ENCODE results near the gene TBL1Y. TPM values are rescaled to one million over a fixed set of nuclear protein-coding genes. Genes with fewer than 3 reads are reported as not detected.

Gene TBL1Y
- total RNA-seq, 2 donors from 2014 or later: not detected

DNA sequence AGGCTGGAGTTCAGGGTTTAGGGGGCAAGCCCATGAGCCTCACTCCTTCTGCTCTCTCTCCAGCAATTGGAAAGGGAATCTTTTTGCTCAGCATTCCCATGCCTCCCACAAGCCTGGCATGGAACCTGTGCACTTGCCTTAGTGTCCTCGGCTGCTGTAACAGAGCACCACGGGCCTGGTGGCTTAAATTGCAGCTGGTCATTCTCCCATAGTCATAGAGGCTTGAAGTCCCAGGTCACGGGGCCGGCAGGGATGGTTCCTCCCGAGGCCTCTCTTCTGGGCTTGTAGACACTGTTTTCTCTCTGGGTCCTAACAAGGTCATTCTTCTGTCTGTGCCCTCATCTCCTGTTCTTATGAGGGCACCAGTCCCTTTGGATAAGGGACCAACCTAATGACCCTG is 57.2 kb downstream of the TBL1Y start:
- intact Hi-C loops (cut with DNase I): no loop called here
- DNase-seq (ENCODE audit: low spot score): no peak

DNA sequence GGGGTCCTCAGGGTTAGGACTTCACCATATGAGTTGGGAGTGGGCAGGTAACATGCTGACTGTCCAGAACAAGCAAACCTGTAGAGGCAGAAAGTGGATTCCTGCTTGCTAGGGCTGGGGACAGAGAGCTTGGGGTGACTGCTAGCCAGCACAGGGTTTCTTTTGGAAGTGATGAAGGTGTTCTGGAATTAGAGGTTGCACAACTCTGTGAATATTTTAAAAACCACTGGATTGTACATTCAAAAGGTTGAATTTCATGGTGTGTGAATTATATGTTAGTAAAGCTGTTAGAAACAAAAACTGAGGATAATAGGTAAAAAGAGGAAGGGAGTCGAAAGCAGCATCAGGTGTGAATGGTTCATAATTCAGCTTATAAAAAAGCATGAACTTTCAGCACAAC is 57.7 kb downstream of the TBL1Y start:
- DNase-seq (ENCODE audit: low spot score): no peak
- intact Hi-C loops (cut with DNase I): no loop called here

GRCh38 chrY:6972271-6972887 is 61.9 kb downstream of the TBL1Y start:
- intact Hi-C loops (cut with DNase I): no loop called here
- DNase-seq (ENCODE audit: low spot score): no peak

- DNase-seq (ENCODE audit: low spot score): no peak
- intact Hi-C loops (cut with DNase I): no loop called here
Measured at GRCh38 chrY:6974971-6975370, 64.5 kb downstream of the TBL1Y start.

DNA sequence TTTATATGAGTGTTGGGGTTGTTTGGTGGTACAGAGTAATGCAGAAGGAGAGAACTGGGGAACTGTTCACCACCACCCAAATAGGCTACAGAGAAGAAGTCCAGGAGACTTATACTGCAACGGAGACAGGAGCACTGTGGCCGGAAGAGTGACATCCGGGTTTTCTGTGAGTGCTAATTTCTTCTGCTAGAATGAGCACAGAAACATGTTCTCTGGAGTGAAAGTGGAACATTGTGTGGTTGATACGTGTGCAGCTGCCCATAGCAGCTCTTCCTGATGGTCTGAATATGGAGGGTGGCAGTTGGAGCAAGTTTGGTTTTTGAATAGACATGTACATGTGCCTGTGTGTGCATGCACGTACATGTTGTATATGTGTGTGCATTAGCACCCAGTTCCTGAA is 67.3 kb downstream of the TBL1Y start:
- no peak for DNase-seq (ENCODE audit: low spot score)
- intact Hi-C loops (cut with DNase I): no loop called here

GRCh38 chrY:6983221-6983620 is 72.7 kb downstream of the TBL1Y start:
- intact Hi-C loops (cut with DNase I): no loop called here
- no peak for DNase-seq (ENCODE audit: low spot score)

- no peak for DNase-seq (ENCODE audit: low spot score)
- intact Hi-C loops (cut with DNase I): no loop called here
Measured at GRCh38 chrY:6987811-6988210, 77.3 kb downstream of the TBL1Y start.

- intact Hi-C loops (cut with DNase I): no loop called here
- DNase-seq (ENCODE audit: low spot score): no peak
Measured at GRCh38 chrY:6989886-6990620, 79.6 kb downstream of the TBL1Y start.

DNA sequence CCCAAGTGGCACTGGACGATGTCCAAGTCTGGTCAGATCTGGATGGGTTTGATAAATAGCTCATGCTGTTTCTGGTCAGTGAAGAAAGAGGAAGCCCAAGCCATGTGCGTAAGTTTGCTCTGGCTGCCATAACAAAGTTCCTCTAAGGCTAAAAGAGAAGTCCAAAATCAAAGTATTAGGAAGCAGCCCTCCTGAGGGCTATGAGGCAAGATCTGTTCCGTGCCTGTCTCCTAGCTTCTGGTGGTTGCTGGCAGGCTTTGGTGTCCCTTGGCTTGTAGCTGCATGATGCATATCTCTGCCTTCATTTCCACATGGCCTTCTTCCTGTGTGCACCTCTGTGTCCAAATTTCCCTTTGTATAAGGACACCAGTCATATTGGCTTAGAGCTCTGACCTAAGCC is 81.5 kb downstream of the TBL1Y start:
- intact Hi-C loops (cut with DNase I): no loop called here
- no peak for DNase-seq (ENCODE audit: low spot score)

DNA sequence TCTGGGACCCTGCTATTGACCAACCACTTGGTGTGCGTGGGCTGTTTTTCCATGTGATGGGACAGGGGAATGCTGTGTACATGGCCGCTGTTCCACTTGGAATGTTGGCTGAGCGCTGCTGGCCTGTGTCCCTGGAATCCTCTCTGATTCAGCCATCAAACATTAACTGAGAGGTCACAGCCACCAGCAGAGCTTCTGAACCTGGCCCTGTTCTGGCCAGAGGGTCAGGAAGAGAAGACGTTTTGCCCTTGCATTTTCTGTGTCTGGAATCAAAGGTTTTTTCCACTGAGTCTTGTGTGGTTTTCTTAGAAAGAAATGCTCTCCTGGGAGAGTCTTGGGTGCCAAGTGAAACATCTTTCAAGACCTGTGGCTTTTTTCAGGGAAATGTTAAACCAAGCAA is 85.5 kb downstream of the TBL1Y start:
- intact Hi-C loops (cut with DNase I): no loop called here
- DNase-seq (ENCODE audit: low spot score): no peak

DNA sequence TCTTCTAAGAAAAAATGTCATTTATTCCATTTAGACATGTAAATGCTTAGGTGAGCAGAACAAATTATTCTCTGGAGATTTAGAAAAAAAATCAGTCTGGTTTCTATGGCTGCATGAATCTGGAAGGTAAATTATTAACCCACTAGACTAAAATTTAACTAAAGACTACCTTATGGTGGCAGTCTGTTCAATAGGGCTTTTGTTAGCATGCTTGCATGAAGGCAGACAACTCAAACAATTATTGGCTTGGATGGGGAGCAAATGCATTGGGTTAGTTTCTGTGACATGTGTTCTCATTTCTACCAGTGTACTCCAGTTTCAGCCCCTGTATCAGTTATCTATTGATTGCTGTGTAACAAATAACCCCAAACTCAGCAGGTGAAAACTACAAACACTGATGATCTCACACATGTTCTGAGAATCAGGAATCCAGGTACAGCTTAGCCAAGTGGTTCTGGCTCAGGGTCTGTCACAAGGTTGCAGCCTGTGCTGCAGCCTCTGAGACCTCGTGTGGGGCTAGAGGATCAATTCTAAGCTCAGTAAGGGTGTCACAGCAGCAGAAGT is 87.1 kb downstream of the TBL1Y start:
- DNase-seq (ENCODE audit: low spot score): no peak
- intact Hi-C loops (cut with DNase I): no loop called here

- no peak for DNase-seq (ENCODE audit: low spot score)
- intact Hi-C loops (cut with DNase I): no loop called here
Measured at GRCh38 chrY:6999905-7000304, 89.4 kb downstream of the TBL1Y start.

- intact Hi-C loops (cut with DNase I): no loop called here
- no peak for DNase-seq (ENCODE audit: low spot score)
Measured at GRCh38 chrY:7002581-7002980, 92.1 kb downstream of the TBL1Y start.

DNA sequence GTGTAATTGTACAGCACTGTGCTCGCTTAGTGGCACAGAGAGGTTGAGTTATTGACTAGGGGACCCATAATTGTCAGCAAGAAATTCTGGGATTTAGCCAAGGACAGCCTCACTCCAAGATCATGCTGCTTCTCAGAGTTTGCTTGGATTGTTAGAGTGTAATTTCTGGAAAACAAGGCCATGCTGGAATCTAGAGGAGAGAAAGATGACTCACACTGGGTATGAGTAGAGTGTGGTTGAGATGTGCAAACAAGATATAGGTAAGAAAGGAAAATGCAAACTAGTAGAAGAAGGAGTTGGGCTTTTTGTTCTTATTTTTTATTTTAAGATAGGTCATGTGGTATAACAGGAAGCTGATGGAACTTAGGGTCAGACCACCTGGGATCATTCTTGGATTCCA is 97.4 kb downstream of the TBL1Y start:
- intact Hi-C loops (cut with DNase I): no loop called here
- no peak for DNase-seq (ENCODE audit: low spot score)

DNA sequence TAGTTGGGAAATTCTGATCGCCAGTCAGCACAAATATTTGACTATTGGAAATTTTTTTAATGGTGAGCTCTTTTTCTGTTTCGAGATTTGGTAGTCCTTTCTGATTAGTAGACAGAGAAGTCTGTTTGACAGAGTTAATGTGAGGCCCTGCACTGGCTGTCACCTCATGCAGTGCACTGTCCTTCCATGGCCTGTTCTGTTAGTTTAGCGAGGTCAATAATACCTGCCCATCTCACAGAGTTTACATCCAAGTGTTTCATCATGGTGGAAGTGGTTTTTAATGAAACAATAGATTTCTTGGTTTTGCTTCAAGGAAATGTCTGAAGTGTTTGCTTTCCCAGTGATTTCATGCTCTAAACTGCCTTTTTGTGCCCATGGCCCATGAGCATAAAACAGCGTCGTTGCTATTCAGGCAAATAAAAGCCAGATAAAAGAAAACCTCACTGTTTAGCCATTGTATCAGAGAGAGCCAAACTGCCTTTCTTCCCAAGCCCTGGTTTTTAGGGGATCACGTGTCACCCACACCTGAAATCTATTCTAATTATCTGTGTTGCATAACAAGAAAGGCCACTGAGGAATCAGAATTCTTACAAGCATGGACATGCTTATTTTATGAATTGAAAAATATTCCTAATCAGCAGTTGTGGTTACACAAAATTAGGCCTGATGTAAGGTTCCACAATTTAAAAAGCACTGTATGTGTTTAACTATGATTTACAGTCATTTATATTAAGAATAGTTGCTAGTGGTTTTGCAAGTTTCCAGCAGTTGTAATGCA is 98.3 kb downstream of the TBL1Y start:
- no peak for DNase-seq (ENCODE audit: low spot score)
- intact Hi-C loops (cut with DNase I): no loop called here

DNA sequence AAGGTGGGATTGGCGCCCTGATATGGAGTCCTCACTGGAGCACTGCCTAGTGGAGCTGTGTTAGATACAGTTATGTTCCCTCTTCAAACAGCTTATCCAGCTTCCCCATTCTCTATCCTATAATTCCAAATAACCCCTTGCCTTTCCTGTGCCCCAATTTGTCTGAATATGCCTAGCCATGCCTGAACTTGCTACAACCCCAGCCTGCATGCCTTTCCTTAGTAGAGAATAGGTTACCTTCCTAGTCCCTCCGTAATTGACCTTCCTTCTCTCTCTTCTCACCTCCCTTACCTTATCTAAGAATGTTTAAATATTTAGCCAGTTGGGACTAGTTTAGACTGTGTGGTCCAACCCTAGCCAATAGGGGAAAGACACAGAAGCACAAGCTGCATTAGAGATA is 102.6 kb downstream of the TBL1Y start:
- intact Hi-C loops (cut with DNase I): no loop called here
- DNase-seq (ENCODE audit: low spot score): no peak

DNA sequence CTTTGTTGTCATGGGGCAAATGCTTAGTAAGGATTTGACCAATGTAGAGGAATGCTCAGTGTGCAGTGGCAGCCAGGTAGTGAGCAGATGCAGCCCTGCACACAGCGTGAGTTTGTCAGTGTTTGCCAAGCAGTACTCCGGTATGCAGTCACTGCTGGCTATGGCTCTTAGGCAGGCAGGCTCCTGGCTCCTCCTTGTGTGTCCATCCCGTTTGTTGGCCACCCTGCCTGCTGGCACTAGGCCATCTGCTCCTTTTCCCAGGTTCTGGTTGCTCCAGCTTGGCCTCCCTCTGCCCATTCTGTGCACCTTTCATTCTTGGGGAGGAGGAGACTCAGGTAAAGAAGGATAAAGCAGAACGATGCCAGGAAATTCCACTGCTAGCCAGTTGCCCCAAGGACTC is 106.0 kb downstream of the TBL1Y start:
- intact Hi-C loops (cut with DNase I): no loop called here
- no peak for DNase-seq (ENCODE audit: low spot score)

DNA sequence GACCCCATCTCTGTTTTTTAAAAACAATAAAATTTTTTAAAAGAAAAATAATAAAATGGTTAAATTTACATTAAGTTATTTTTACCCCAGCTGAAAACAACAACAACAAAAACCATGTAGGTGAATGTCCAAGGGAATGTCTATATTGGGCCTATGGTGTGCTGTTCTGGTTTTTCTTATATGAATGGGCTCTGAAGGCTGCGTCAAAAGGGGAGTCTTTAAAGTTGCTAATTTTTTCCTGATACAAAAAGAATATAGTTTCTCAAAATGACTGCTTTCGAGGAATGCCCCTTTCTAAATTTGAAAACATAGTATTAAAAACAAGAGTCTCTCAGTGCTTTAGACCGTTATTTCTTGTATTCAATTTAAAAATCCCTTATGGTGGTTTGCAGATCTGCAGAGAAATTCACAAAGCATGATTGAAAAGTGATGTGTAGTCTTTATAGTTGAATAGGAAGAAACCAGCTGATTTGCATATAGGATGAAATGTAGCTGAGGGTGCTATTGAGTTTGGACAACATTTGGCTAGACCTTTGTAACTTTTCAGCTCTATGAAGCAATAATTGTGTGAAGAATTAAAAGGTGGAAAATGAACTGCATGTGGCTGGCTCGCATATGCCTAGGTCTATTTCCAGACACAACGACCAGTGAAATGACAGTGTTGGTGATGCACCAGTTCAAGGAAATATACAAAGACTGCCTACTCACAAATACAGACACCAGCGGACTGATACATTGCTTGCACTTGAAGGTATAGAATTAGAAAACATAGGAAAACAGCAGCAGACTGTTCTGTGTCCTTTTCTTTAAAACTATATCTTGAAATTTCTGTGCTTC is 107.0 kb downstream of the TBL1Y start:
- intact Hi-C loops (cut with DNase I): no loop called here
- DNase-seq (ENCODE audit: low spot score): no peak

GRCh38 chrY:7039037-7039436 is 128.5 kb downstream of the TBL1Y start:
- intact Hi-C loops (cut with DNase I): no loop called here
- no peak for DNase-seq (ENCODE audit: low spot score)

DNA sequence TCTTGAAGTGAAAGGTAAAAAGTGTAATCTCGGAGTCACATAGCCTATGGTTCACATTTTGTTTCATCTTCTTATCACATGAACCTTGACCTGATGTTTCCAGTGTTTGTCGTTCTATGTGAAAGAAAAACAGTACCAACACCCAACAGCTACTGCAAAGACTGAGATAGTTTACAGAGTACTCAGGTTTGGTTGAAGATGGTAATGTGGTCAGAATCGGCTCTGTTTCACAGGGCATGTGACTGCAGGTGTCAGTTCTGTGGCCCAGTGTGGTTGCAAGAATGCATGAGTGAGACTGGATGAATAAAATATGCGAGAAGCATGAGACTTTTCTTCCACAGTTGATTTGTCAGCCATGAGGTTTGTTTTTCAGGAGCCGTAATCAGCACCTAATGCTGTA is 130.2 kb downstream of the TBL1Y start:
- intact Hi-C loops (cut with DNase I): no loop called here
- DNase-seq (ENCODE audit: low spot score): no peak
